HG02870 (cell line): ENCODE data around the gene MCUB.
A peak's percentile ranks its signal among the peaks of the same experiment; 100 is the strongest.

Source experiments
- ATAC-seq: cut with Tn5 transposase; IDR thresholded peaks from one replicate; pipeline ENCODE4 v1.9.1; 2021; ENCODE audit warnings: mild to moderate bottlenecking, moderate library complexity; ENCODE audit not compliant: unreplicated experiment

Gene MCUB

GRCh38 chr4:109624536-109624935 lies 64.5 kb downstream of the MCUB start:
- ATAC-seq: no peak

GRCh38 chr4:109627361-109627760 lies 67.3 kb downstream of the MCUB start:
- ATAC-seq: no peak

GRCh38 chr4:109629775-109630174 lies 69.7 kb downstream of the MCUB start:
- no peak for ATAC-seq

- ATAC-seq: no peak
These were observed 71.6 kb downstream of the MCUB start for GRCh38 chr4:109631532-109632108.

GRCh38 chr4:109640644-109641043 lies 80.6 kb downstream of the MCUB start:
- no peak for ATAC-seq

GRCh38 chr4:109645874-109646710 lies 86.0 kb downstream of the MCUB start:
- no peak for ATAC-seq

- ATAC-seq: peak; percentile 58
These were observed 88.4 kb downstream of the MCUB start for GRCh38 chr4:109648266-109648996.

GRCh38 chr4:109648997-109649575 lies 89.0 kb downstream of the MCUB start:
- no peak for ATAC-seq

- ATAC-seq: peak; percentile 85
These were observed 89.8 kb downstream of the MCUB start for GRCh38 chr4:109649872-109650271.

- ATAC-seq: no peak
These were observed 95.3 kb downstream of the MCUB start for GRCh38 chr4:109655396-109655795.

GRCh38 chr4:109657854-109658418 lies 97.9 kb downstream of the MCUB start:
- no peak for ATAC-seq

GRCh38 chr4:109658871-109659410 lies 98.9 kb downstream of the MCUB start:
- no peak for ATAC-seq

- no peak for ATAC-seq
These were observed 102.1 kb downstream of the MCUB start for GRCh38 chr4:109662116-109662515.

GRCh38 chr4:109662771-109663170 lies 102.7 kb downstream of the MCUB start:
- ATAC-seq: no peak

GRCh38 chr4:109665783-109666485 lies 105.9 kb downstream of the MCUB start:
- no peak for ATAC-seq

- ATAC-seq: no peak
These were observed 111.3 kb downstream of the MCUB start for GRCh38 chr4:109671350-109671749.

- no peak for ATAC-seq
These were observed 112.3 kb downstream of the MCUB start for GRCh38 chr4:109672169-109672930.

- no peak for ATAC-seq
These were observed 113.3 kb downstream of the MCUB start for GRCh38 chr4:109673303-109673702.

- ATAC-seq: no peak
These were observed 115.1 kb downstream of the MCUB start for GRCh38 chr4:109675181-109675580.
